Mesendoderm (in vitro differentiated cells): ENCODE results near the gene EIF2D.
"Not testable (repeated sequence)": the region's sequence is repeated elsewhere in the genome, so short reads cannot be mapped to it uniquely, and the experiment has no call there.

Source experiments
- DNase-seq: peaks from one replicate; pipeline ENCODE4 v3.0.0; 2013
- H2AK5ac ChIP-seq: 2 replicates; pipeline ENCODE4 v1.6.1; 2013; ENCODE audit warnings: low read length, inconsistent platforms
- H2BK120ac ChIP-seq: 2 replicates; pipeline ENCODE4 v1.6.1; 2013; ENCODE audit warnings: low read depth, mild to moderate bottlenecking, low read length, moderate library complexity, mixed read lengths
- H2BK15ac ChIP-seq: replicated peaks from 2 replicates; pipeline ENCODE4 v1.6.1; 2013; ENCODE audit warnings: low read depth, mild to moderate bottlenecking, moderate library complexity
- H2BK5ac ChIP-seq: 2 replicates; pipeline ENCODE4 v1.6.1; 2013; ENCODE audit warnings: low read length, inconsistent platforms
- H3K18ac ChIP-seq: 2 replicates; pipeline ENCODE4 v1.6.1; 2013; ENCODE audit warnings: mild to moderate bottlenecking, low read length, mixed read lengths
- H3K23ac ChIP-seq: one replicate; pipeline ENCODE4 v1.6.1; 2013; ENCODE audit warnings: low read length
- H3K27ac ChIP-seq: 2 replicates; pipeline ENCODE4 v1.5.1; 2013; ENCODE audit warnings: low read depth, mild to moderate bottlenecking, inconsistent platforms, low read length, moderate library complexity
- H3K27me3 ChIP-seq: 2 replicates; pipeline ENCODE4 v1.6.1; 2013; ENCODE audit warnings: low read length, control low read depth, mild to moderate bottlenecking, inconsistent platforms; ENCODE audit not compliant: insufficient read depth, poor library complexity
- H3K36me3 ChIP-seq: 2 replicates; pipeline ENCODE4 v1.6.1; 2013; ENCODE audit warnings: low read length, inconsistent platforms; ENCODE audit not compliant: control insufficient read depth, insufficient read depth
- H3K4ac ChIP-seq: one replicate; pipeline ENCODE4 v1.6.1; 2013; ENCODE audit warnings: low read depth, mild to moderate bottlenecking, low read length, moderate library complexity
- H3K4me1 ChIP-seq: 2 replicates; pipeline ENCODE4 v1.6.1; 2013; ENCODE audit warnings: low read depth, low read length, inconsistent platforms; ENCODE audit not compliant: control insufficient read depth
- H3K4me2 ChIP-seq: 2 replicates; pipeline ENCODE4 v1.6.1; 2013; ENCODE audit warnings: low read length
- H3K4me3 ChIP-seq: 2 replicates; pipeline ENCODE4 v1.5.1; 2013; ENCODE audit warnings: mild to moderate bottlenecking, low read length
- H3K56ac ChIP-seq: one replicate; pipeline ENCODE4 v1.6.1; 2013; ENCODE audit warnings: low read length
- H3K79me1 ChIP-seq: 2 replicates; pipeline ENCODE4 v1.6.1; 2013; ENCODE audit warnings: low read length, inconsistent platforms
- H3K79me2 ChIP-seq: 2 replicates; pipeline ENCODE4 v1.6.1; 2013; ENCODE audit warnings: mild to moderate bottlenecking, low read length; ENCODE audit not compliant: control insufficient read depth, insufficient read depth
- H3K9ac ChIP-seq: 2 replicates; pipeline ENCODE4 v1.6.1; 2013; ENCODE audit warnings: low read length, inconsistent platforms
- H4K5ac ChIP-seq: one replicate; pipeline ENCODE4 v1.6.1; 2013; ENCODE audit warnings: low read length
- H4K8ac ChIP-seq: one replicate; pipeline ENCODE4 v1.6.1; 2013; ENCODE audit warnings: low read depth, mild to moderate bottlenecking, control low read depth, low read length, moderate library complexity
- WGBS: extraction: QIAGEN DNeasy Blood & Tissue Kit; methylation state at CpG from one replicate; pipeline ENCODE4 v1.1.7; 2013; ENCODE audit warnings: low lambda C conversion rate, missing lambda C conversion rate; ENCODE audit not compliant: insufficient coverage; ENCODE audit errors: extremely low coverage; 5-methylcytosine and 5-hydroxymethylcytosine counted together

EIF2D gene

GRCh38 chr1:206626396-206626795, 14.1 kb upstream of the EIF2D start:
- not testable (repeated sequence) for H3K23ac ChIP-seq, H3K4me1 ChIP-seq, H2BK15ac ChIP-seq, H4K5ac ChIP-seq, H2BK5ac ChIP-seq, H3K4me2 ChIP-seq, H2BK120ac ChIP-seq, H3K79me2 ChIP-seq, H3K9ac ChIP-seq, DNase-seq, H3K79me1 ChIP-seq, H3K36me3 ChIP-seq, H3K4ac ChIP-seq, H3K18ac ChIP-seq, H2AK5ac ChIP-seq, H3K56ac ChIP-seq, H3K27ac ChIP-seq, H4K8ac ChIP-seq, H3K4me3 ChIP-seq, H3K27me3 ChIP-seq
- WGBS: no CpG with 5 or more reads among the region's 2 CpGs

GRCh38 chr1:206609229-206609991, 2.9 kb downstream of the EIF2D start:
- no CpG with 5 or more reads among the region's 4 CpGs for WGBS
- H3K23ac ChIP-seq: no peak overlapping the region
- no peak overlapping the region for H3K4ac ChIP-seq
- H3K79me2 ChIP-seq: peaks cover 3% of the 10 kb centered on the region
- peaks cover 3% of the 10 kb centered on the region for H3K36me3 ChIP-seq
- H3K4me1 ChIP-seq: peaks cover 5% of the 10 kb centered on the region
- no peak overlapping the region for H3K9ac ChIP-seq
- no peak overlapping the region for H4K5ac ChIP-seq
- H2BK15ac ChIP-seq: no peak overlapping the region
- no peak overlapping the region for H2BK5ac ChIP-seq
- no peak for DNase-seq
- H3K18ac ChIP-seq: no peak overlapping the region
- H4K8ac ChIP-seq: no peak overlapping the region
- H3K56ac ChIP-seq: no peak overlapping the region
- no peak overlapping the region for H2AK5ac ChIP-seq
- no peak overlapping the region for H3K4me2 ChIP-seq
- no peaks in the 10 kb centered on the region for H3K27me3 ChIP-seq
- H3K4me3 ChIP-seq: no peak overlapping the region
- no peak overlapping the region for H2BK120ac ChIP-seq
- no peak overlapping the region for H3K27ac ChIP-seq
- H3K79me1 ChIP-seq: peaks cover 9% of the 10 kb centered on the region

- H3K4me2 ChIP-seq: no peak overlapping the region
- H3K36me3 ChIP-seq: peaks cover 3% of the 10 kb centered on the region
- no peak overlapping the region for H2BK5ac ChIP-seq
- 100% methylated on average over 2 of the region's 7 CpGs for WGBS
- no peak overlapping the region for H3K18ac ChIP-seq
- no peak overlapping the region for H3K9ac ChIP-seq
- H3K4me1 ChIP-seq: peaks cover 5% of the 10 kb centered on the region
- H4K8ac ChIP-seq: no peak overlapping the region
- H3K27me3 ChIP-seq: no peaks in the 10 kb centered on the region
- no peak overlapping the region for H2BK15ac ChIP-seq
- peaks cover 3% of the 10 kb centered on the region for H3K79me2 ChIP-seq
- H3K56ac ChIP-seq: no peak overlapping the region
- H3K4me3 ChIP-seq: no peak overlapping the region
- H3K27ac ChIP-seq: no peak overlapping the region
- H2AK5ac ChIP-seq: no peak overlapping the region
- no peak overlapping the region for H3K23ac ChIP-seq
- H3K79me1 ChIP-seq: peaks cover 9% of the 10 kb centered on the region
- no peak overlapping the region for H4K5ac ChIP-seq
- no peak overlapping the region for H2BK120ac ChIP-seq
- peak; percentile 45 for DNase-seq
- H3K4ac ChIP-seq: no peak overlapping the region
Measured at GRCh38 chr1:206608108-206608698, 4.1 kb downstream of the EIF2D start.

- Histone ChIP-seq H2BK15ac (no peak overlapping the region), H3K23ac (no peak overlapping the region), H3K4me2 (no peak overlapping the region), H3K56ac (no peak overlapping the region), H2BK120ac (no peak overlapping the region), H2BK5ac (no peak overlapping the region), H2AK5ac (no peak overlapping the region), H3K18ac (no peak overlapping the region), H3K4ac (no peak overlapping the region), H4K5ac (no peak overlapping the region), H3K4me3 (no peak overlapping the region), H3K27ac (no peak overlapping the region), H3K79me2 (peaks cover 3% of the 10 kb centered on the region), H4K8ac (no peak overlapping the region), H3K79me1 (peaks cover 9% of the 10 kb centered on the region), H3K9ac (no peak overlapping the region), H3K4me1 (peaks cover 5% of the 10 kb centered on the region), H3K36me3 (peaks cover 3% of the 10 kb centered on the region), H3K27me3 (no peaks in the 10 kb centered on the region)
- WGBS: no CpG with 5 or more reads among the region's 3 CpGs
- DNase-seq: peak; percentile 65
Measured at GRCh38 chr1:206606867-206607266, 5.4 kb downstream of the EIF2D start.

GRCh38 chr1:206604861-206605260, 7.4 kb downstream of the EIF2D start:
- no peak overlapping the region for H2BK120ac ChIP-seq
- no peak overlapping the region for H2BK5ac ChIP-seq
- H3K4me3 ChIP-seq: no peak overlapping the region
- no peak overlapping the region for H4K5ac ChIP-seq
- H3K79me1 ChIP-seq: no peaks in the 10 kb centered on the region
- no peak for DNase-seq
- H3K4me2 ChIP-seq: no peak overlapping the region
- H3K27me3 ChIP-seq: no peaks in the 10 kb centered on the region
- no peaks in the 10 kb centered on the region for H3K4me1 ChIP-seq
- H3K4ac ChIP-seq: no peak overlapping the region
- no peak overlapping the region for H3K27ac ChIP-seq
- no peak overlapping the region for H3K23ac ChIP-seq
- H3K56ac ChIP-seq: no peak overlapping the region
- H3K9ac ChIP-seq: no peak overlapping the region
- peaks cover 3% of the 10 kb centered on the region for H3K36me3 ChIP-seq
- H2BK15ac ChIP-seq: no peak overlapping the region
- no peaks in the 10 kb centered on the region for H3K79me2 ChIP-seq
- no peak overlapping the region for H3K18ac ChIP-seq
- no CpG with 5 or more reads among the region's 5 CpGs for WGBS
- H2AK5ac ChIP-seq: no peak overlapping the region
- no peak overlapping the region for H4K8ac ChIP-seq
